Neural progenitor cell (in vitro differentiated cells): ENCODE measurements around the gene SLAIN2. TPM values are rescaled to one million over a fixed set of nuclear protein-coding genes. Genes with fewer than 3 reads are reported as not detected.

Experiments used
- DNase-seq: peaks from one replicate; pipeline ENCODE4 v3.0.0-alpha.2; 2016; ENCODE audit warnings: low spot score
- H2AFZ ChIP-seq: fragments of 200-600 bp; sonication (generic); replicated peaks from 2 replicates; pipeline ENCODE4 v1.6.1; 2016; ENCODE audit warnings: antibody characterized with exemption
- H3F3A ChIP-seq: fragments of 200-600 bp; sonication (generic); 2 replicates; pipeline ENCODE4 v1.6.1; 2016; ENCODE audit warnings: antibody characterized with exemption, low read depth
- H3K27ac ChIP-seq: fragments of 200-600 bp; sonication (generic); 2 replicates; pipeline ENCODE4 v1.5.1; 2016; ENCODE audit warnings: mild to moderate bottlenecking
- H3K27me3 ChIP-seq: fragments of 200-600 bp; sonication (generic); 2 replicates; pipeline ENCODE4 v1.6.1; 2016; ENCODE audit warnings: mild to moderate bottlenecking, moderate library complexity
- H3K36me3 ChIP-seq: fragments of 200-600 bp; sonication (generic); 2 replicates; pipeline ENCODE4 v1.5.1; 2016
- H3K4me1 ChIP-seq: fragments of 200-600 bp; sonication (generic); 2 replicates; pipeline ENCODE4 v1.6.1; 2016; ENCODE audit warnings: mixed run types
- H3K4me2 ChIP-seq: fragments of 200-600 bp; sonication (generic); 2 replicates; pipeline ENCODE4 v1.6.1; 2016
- H3K4me3 ChIP-seq: fragments of 200-600 bp; sonication (generic); 2 replicates; pipeline ENCODE4 v1.5.1; 2016
- H3K79me2 ChIP-seq: fragments of 200-600 bp; sonication (generic); 2 replicates; pipeline ENCODE4 v1.6.1; 2016; ENCODE audit warnings: low read depth
- H3K9ac ChIP-seq: fragments of 200-600 bp; sonication (generic); 2 replicates; pipeline ENCODE4 v1.6.1; 2016
- H3K9me3 ChIP-seq: fragments of 200-600 bp; sonication (generic); 2 replicates; pipeline ENCODE4 v1.5.1; 2016; ENCODE audit warnings: low read depth
- H4K20me1 ChIP-seq: fragments of 200-600 bp; sonication (generic); 2 replicates; pipeline ENCODE4 v1.6.1; 2016; ENCODE audit warnings: low read depth
- H3K27ac Mint-ChIP-seq: 3 replicates; pipeline ENCODE4 v1.8.0; 2021; ENCODE audit warnings: mixed read lengths
- H3K27me3 Mint-ChIP-seq: 2 replicates; pipeline ENCODE4 v1.8.0; 2022; ENCODE audit warnings: low read depth, mild to moderate bottlenecking, inconsistent platforms, moderate library complexity, mixed read lengths; ENCODE audit not compliant: insufficient read depth
- H3K36me3 Mint-ChIP-seq: 3 replicates; pipeline ENCODE4 v1.8.0; 2021; ENCODE audit warnings: mixed read lengths
- H3K4me1 Mint-ChIP-seq: 3 replicates; pipeline ENCODE4 v1.8.0; 2021; ENCODE audit warnings: mixed read lengths
- H3K4me3 Mint-ChIP-seq: 3 replicates; pipeline ENCODE4 v1.8.0; 2021; ENCODE audit warnings: mild to moderate bottlenecking, moderate library complexity, mixed read lengths
- H3K9me3 Mint-ChIP-seq: 3 replicates; pipeline ENCODE4 v1.8.0; 2020; ENCODE audit warnings: mixed read lengths
- CTCF ChIP-seq: fragments of 200-600 bp; sonication (generic); IDR thresholded peaks from 2 replicates; pipeline ENCODE4 v1.5.1; 2017; ENCODE audit warnings: antibody characterized with exemption, mild to moderate bottlenecking
- EZH2 ChIP-seq: fragments of 200-600 bp; sonication (generic); IDR thresholded peaks from 2 replicates; pipeline ENCODE4 v1.6.1; 2017; ENCODE audit warnings: antibody characterized with exemption, mild to moderate bottlenecking, moderate library complexity
- EZH2phosphoT487 ChIP-seq: fragments of 200-600 bp; sonication (generic); IDR thresholded peaks from 2 replicates; pipeline ENCODE4 v1.6.1; 2017; ENCODE audit warnings: antibody characterized with exemption
- total RNA-seq: library from RNA; depleted of rRNA; stranded (reverse); fragments of >200 nt; gene quantifications from 2 replicates; pipeline ENCODE4 v1.2.3, GENCODE V29; 2015; ENCODE audit warnings: low replicate concordance

Gene SLAIN2
- total RNA-seq, 1 donor from 2014 or later, result 25.4 TPM

GRCh38 chr4:48341776-48342605 lies 662 bp downstream of the SLAIN2 start:
- H3K27ac ChIP-seq, result peak overlapping the region; percentile 96
- H3K36me3 ChIP-seq, result no peaks in the 10 kb centered on the region
- peaks cover 35% of the 10 kb centered on the region for H3K4me1 ChIP-seq
- Mint-ChIP-seq H3K4me1 (peaks cover 35% of the 10 kb centered on the region), H3K27ac (peak overlapping the region; percentile 94), H3K27me3 (peaks cover 2% of the 10 kb centered on the region), H3K9me3 (no peaks in the 10 kb centered on the region), H3K4me3 (peak overlapping the region; percentile 99), H3K36me3 (peaks cover 5% of the 10 kb centered on the region)
- no peaks in the 10 kb centered on the region for H3K9me3 ChIP-seq
- H3K27me3 ChIP-seq, result no peaks in the 10 kb centered on the region
- peak overlapping the region; percentile 79 for H3K4me2 ChIP-seq
- H3K4me3 ChIP-seq, result peak overlapping the region; percentile 96
- peaks cover 41% of the 10 kb centered on the region for H4K20me1 ChIP-seq
- H3F3A ChIP-seq, result peaks cover 23% of the 10 kb centered on the region
- no peak for TF ChIP-seq EZH2phosphoT487
- TF ChIP-seq EZH2, result no peak
- TF ChIP-seq CTCF, result no peak
- DNase-seq, result peak; percentile 86
- peaks cover 55% of the 10 kb centered on the region for H3K79me2 ChIP-seq
- peak overlapping the region; percentile 95 for H3K9ac ChIP-seq
- H2AFZ ChIP-seq, result peak overlapping the region; percentile 74

- Mint-ChIP-seq H3K9me3 (peaks cover under 1% of the 10 kb centered on the region), H3K27me3 (peaks cover 2% of the 10 kb centered on the region), H3K4me3 (peak overlapping the region; percentile 99), H3K27ac (peak overlapping the region; percentile 94), H3K36me3 (peaks cover 5% of the 10 kb centered on the region), H3K4me1 (peaks cover 35% of the 10 kb centered on the region)
- Histone ChIP-seq H3K79me2 (peaks cover 61% of the 10 kb centered on the region), H3K4me3 (peak overlapping the region; percentile 96), H3K27ac (peak overlapping the region; percentile 96), H3K9ac (peak overlapping the region; percentile 95), H3K4me1 (peaks cover 35% of the 10 kb centered on the region), H3K9me3 (no peaks in the 10 kb centered on the region), H3F3A (peaks cover 23% of the 10 kb centered on the region), H2AFZ (no peak overlapping the region), H4K20me1 (peaks cover 43% of the 10 kb centered on the region), H3K27me3 (no peaks in the 10 kb centered on the region), H3K36me3 (no peaks in the 10 kb centered on the region), H3K4me2 (peak overlapping the region; percentile 79)
- DNase-seq, result no peak
- TF ChIP-seq CTCF (no peak), EZH2 (no peak), EZH2phosphoT487 (no peak)
These were observed 1.2 kb downstream of the SLAIN2 start for GRCh38 chr4:48342606-48342880.

GRCh38 chr4:48343035-48343434 lies 1.7 kb downstream of the SLAIN2 start:
- peaks cover 66% of the 10 kb centered on the region for H3K79me2 ChIP-seq
- no peaks in the 10 kb centered on the region for H3K27me3 ChIP-seq
- H2AFZ ChIP-seq, result no peak overlapping the region
- H3F3A ChIP-seq, result peaks cover 23% of the 10 kb centered on the region
- H3K27ac ChIP-seq, result no peak overlapping the region
- peak overlapping the region; percentile 79 for H3K4me2 ChIP-seq
- H3K9me3 ChIP-seq, result no peaks in the 10 kb centered on the region
- Mint-ChIP-seq H3K27me3 (peaks cover 2% of the 10 kb centered on the region), H3K9me3 (peaks cover 5% of the 10 kb centered on the region), H3K36me3 (peaks cover 8% of the 10 kb centered on the region), H3K4me1 (peaks cover 35% of the 10 kb centered on the region), H3K4me3 (peak overlapping the region; percentile 99), H3K27ac (peak overlapping the region; percentile 9)
- H4K20me1 ChIP-seq, result peaks cover 43% of the 10 kb centered on the region
- TF ChIP-seq EZH2 (no peak), EZH2phosphoT487 (no peak), CTCF (no peak)
- H3K9ac ChIP-seq, result peak overlapping the region; percentile 95
- no peaks in the 10 kb centered on the region for H3K36me3 ChIP-seq
- peak; percentile 10 for DNase-seq
- peaks cover 35% of the 10 kb centered on the region for H3K4me1 ChIP-seq
- peak overlapping the region; percentile 96 for H3K4me3 ChIP-seq
